ENCODE results near the gene NR5A1. TPM values are rescaled to one million over a fixed set of nuclear protein-coding genes. Genes with fewer than 3 reads are reported as not detected.

The NR5A1 gene
- total RNA-seq, 1 donor from 2014 or later, result not detected

- DNase-seq, result no peak
- Histone ChIP-seq H3K4me3 (no peak overlapping the region), H3K27ac (no peak overlapping the region), H3K9me3 (no peaks in the 10 kb centered on the region), H3K27me3 (ENCODE audit: low read depth) (peaks cover 42% of the 10 kb centered on the region), H3K4me1 (no peaks in the 10 kb centered on the region), H3K36me3 (no peaks in the 10 kb centered on the region)
- TF ChIP-seq, protein P1, sequence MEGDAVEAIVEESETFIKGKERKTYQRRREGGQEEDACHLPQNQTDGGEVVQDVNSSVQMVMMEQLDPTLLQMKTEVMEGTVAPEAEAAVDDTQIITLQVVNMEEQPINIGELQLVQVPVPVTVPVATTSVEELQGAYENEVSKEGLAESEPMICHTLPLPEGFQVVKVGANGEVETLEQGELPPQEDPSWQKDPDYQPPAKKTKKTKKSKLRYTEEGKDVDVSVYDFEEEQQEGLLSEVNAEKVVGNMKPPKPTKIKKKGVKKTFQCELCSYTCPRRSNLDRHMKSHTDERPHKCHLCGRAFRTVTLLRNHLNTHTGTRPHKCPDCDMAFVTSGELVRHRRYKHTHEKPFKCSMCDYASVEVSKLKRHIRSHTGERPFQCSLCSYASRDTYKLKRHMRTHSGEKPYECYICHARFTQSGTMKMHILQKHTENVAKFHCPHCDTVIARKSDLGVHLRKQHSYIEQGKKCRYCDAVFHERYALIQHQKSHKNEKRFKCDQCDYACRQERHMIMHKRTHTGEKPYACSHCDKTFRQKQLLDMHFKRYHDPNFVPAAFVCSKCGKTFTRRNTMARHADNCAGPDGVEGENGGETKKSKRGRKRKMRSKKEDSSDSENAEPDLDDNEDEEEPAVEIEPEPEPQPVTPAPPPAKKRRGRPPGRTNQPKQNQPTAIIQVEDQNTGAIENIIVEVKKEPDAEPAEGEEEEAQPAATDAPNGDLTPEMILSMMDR (IDR thresholded peaks at IDR 0.05), result no peak
- intact Hi-C loops (cut with DNase I), result no loop called here
- ATAC-seq, result no peak
These were observed 18.0 kb downstream of the NR5A1 start for GRCh38 chr9:124489222-124489621.

- H3K4me3 ChIP-seq, result no peak overlapping the region
- ATAC-seq (no peak), DNase-seq (no peak)
- intact Hi-C loops (cut with DNase I), result no loop called here
- H3K9me3 ChIP-seq, result no peaks in the 10 kb centered on the region
- no peaks in the 10 kb centered on the region for H3K4me1 ChIP-seq
- peaks cover 45% of the 10 kb centered on the region for H3K27me3 ChIP-seq (ENCODE audit: low read depth)
- TF ChIP-seq, protein P1 (IDR thresholded peaks at IDR 0.05), result no peak
- H3K36me3 ChIP-seq, result no peaks in the 10 kb centered on the region
- H3K27ac ChIP-seq, result no peak overlapping the region
These were observed 18.5 kb downstream of the NR5A1 start for GRCh38 chr9:124488641-124489210.

DNA sequence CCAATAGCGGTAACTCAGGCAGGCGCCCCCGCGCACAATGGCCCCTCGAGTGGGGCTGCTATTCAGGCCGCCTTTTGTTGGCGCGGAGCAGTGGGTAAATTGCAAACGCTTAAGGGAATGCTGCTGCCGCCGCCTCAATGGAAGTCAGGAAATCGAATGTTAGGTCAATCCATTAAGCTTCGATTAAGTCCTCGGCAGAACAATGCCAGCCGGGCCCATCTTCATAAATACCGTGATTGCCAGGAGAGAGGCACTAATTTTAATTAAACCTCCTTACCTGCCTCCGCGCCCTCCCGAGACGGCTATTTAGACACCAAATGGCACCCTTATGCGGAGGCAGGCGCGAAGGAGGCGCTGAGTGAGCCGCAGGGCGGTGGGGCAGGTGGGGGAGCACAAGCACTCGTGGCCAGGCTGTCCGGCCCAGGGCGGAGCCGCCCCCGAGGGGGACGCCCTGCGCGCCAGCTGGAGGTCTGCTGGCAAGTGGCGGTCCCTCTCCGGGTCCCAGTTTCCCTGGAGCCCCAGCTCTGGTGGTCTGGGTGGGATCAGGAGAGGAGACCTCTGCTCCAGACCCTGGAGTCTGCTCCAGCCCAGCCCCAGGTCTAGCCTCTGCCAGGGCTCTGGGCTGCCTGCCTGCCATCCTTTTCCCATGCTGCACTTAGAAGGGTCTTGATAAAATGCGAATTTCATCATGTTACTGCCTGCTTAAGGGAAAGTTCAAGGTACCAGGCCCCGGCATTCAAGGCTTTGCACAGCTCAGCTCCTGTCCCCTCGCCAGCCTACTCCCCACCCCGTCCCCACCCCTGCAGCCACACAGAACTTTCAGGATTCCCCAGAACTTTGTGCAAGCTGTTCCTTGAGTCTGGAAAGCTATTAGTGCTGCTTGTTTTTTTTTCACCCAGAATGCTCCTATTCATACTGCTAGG lies 19.7 kb downstream of the NR5A1 start:
- H3K27me3 ChIP-seq (ENCODE audit: low read depth), result peaks cover 45% of the 10 kb centered on the region

DNA sequence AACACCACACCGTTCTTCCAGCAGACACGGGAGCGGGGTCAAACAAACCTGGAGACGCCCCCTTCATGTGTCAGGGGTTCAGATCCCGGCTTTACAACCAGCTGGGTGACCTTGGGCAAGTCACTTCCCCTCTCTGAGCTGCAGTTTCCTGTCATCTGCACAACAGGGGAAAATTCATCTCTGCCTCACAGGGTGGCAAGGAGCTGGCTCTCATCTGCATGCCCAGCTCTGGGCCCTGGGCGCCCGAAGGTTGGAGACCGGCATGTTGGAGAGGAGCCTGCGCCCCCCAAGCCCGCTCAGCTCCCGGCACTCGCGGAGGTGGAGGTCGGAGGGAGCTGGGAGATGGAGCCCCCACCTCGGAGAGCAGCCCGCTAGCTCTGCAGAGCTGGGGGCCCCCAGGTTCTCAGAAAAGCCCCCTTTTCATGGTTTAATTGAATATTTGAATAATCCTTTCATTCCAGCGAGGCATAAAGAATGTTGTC lies 20.4 kb downstream of the NR5A1 start:
- Histone ChIP-seq H3K27me3 (ENCODE audit: low read depth) (peaks cover 49% of the 10 kb centered on the region), H3K9me3 (no peaks in the 10 kb centered on the region), H3K36me3 (no peaks in the 10 kb centered on the region), H3K27ac (no peak overlapping the region), H3K4me1 (no peaks in the 10 kb centered on the region), H3K4me3 (no peak overlapping the region)
- intact Hi-C loops (cut with DNase I), result no loop called here
- TF ChIP-seq, protein P1 (IDR thresholded peaks at IDR 0.05), result no peak
- ATAC-seq, result no peak
- DNase-seq, result no peak

More for the DNA sequence above, 19.7 kb downstream of the NR5A1 start:
- intact Hi-C loops (cut with DNase I), result no loop called here
- Histone ChIP-seq H3K9me3 (no peaks in the 10 kb centered on the region), H3K27ac (no peak overlapping the region), H3K4me1 (no peaks in the 10 kb centered on the region), H3K4me3 (no peak overlapping the region), H3K36me3 (no peaks in the 10 kb centered on the region)
- TF ChIP-seq, protein P1 (IDR thresholded peaks at IDR 0.05), result no peak
- DNase-seq (no peak), ATAC-seq (no peak)

DNA sequence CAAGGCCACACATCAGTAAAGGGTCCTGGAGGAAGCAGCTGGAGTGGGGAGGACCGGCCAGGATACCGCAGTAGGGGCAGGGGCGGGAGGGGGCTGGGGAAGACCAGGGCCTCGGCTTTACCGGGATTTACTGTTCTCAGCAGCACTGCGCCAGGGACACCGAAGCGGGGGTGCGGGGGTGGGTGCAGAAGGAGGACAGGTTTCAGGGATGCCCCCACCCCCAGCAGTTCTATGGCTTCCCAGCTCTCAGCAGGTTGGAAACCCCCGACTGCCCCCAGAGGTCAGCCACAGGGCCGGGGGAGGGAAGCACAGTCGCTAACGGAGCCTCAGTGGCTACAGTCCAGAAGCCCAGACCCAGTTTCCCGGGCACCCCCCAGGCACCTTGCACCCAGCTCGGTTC lies 21.3 kb downstream of the NR5A1 start:
- no peaks in the 10 kb centered on the region for H3K9me3 ChIP-seq
- H3K4me1 ChIP-seq, result no peaks in the 10 kb centered on the region
- H3K36me3 ChIP-seq, result no peaks in the 10 kb centered on the region
- no peak overlapping the region for H3K4me3 ChIP-seq
- ATAC-seq, result no peak
- peaks cover 45% of the 10 kb centered on the region for H3K27me3 ChIP-seq (ENCODE audit: low read depth)
- DNase-seq, result no peak
- intact Hi-C loops (cut with DNase I), result no loop called here
- TF ChIP-seq, protein P1 (IDR thresholded peaks at IDR 0.05), result no peak
- no peak overlapping the region for H3K27ac ChIP-seq
